Adipose tissue (tissue), 3 donors: ENCODE results near the gene MACC1. TPM values are rescaled to one million over a fixed set of nuclear protein-coding genes. Genes with fewer than 3 reads are reported as not detected.
"Not testable (repeated sequence)": the region's sequence is repeated elsewhere in the genome, so short reads cannot be mapped to it uniquely, and the experiment has no call there.

Experiments
- H3K27ac ChIP-seq: one replicate; pipeline ENCODE4 v1.5.1; 2013; ENCODE audit warnings: low read depth, low read length
- WGBS, 3 donors: extraction: QIAGEN DNeasy Blood & Tissue Kit; methylation state at CpG; one replicate each; pipeline ENCODE4 v1.1.7; 2013; 5-methylcytosine and 5-hydroxymethylcytosine counted together
- polyA plus RNA-seq, 3 donors: library from polyadenylated mRNA; stranded (reverse); fragments of 200-250 nt; gene quantifications; one replicate each; pipeline ENCODE4 v1.2.3, GENCODE V29; 2013
- donor health status: healthy with polysubstance abuse.
- donor health status: Bipolar disorder and iron deficiency.
- donor health status: healthy.

Gene MACC1
- polyA plus RNA-seq, 3 donors = under 0.01 to 2.7 (median 0.10) TPM

GRCh38 chr7:20191391-20191869, 25.8 kb downstream of the MACC1 start:
- WGBS, 3 donors = 82 to 95% (median 86%) methylated on average over 11 of the region's 11 CpGs

GRCh38 chr7:20190560-20191390, 26.4 kb downstream of the MACC1 start:
- H3K27ac ChIP-seq = no peak overlapping the region
- WGBS, 3 donors = 31 to 47% (median 43%) methylated on average over 2 of the region's 2 CpGs

More at GRCh38 chr7:20191391-20191869, 25.8 kb downstream of the MACC1 start:
- no peak overlapping the region for H3K27ac ChIP-seq

GRCh38 chr7:20189852-20190251, 27.3 kb downstream of the MACC1 start:
- no peak overlapping the region for H3K27ac ChIP-seq

- no peak overlapping the region for H3K27ac ChIP-seq
- WGBS, 3 donors = 50 to 80% (median 60%) methylated on average over 1 of the region's 1 CpG
These were observed 28.6 kb downstream of the MACC1 start for GRCh38 chr7:20188567-20188966.

GRCh38 chr7:20187850-20188249, 29.3 kb downstream of the MACC1 start:
- H3K27ac ChIP-seq = not testable (repeated sequence)
- WGBS, 3 donors = 55 to 89% (median 70%) methylated on average over 4 of the region's 4 CpGs

GRCh38 chr7:20185988-20186387, 31.2 kb downstream of the MACC1 start:
- 93 to 98% (median 97%) methylated on average over 5 of the region's 5 CpGs for WGBS, 3 donors
- no peak overlapping the region for H3K27ac ChIP-seq

- no peak overlapping the region for H3K27ac ChIP-seq
- 76 to 81% (median 79%) methylated on average over 4 of the region's 4 CpGs for WGBS, 3 donors
These were observed 34.1 kb downstream of the MACC1 start for GRCh38 chr7:20183086-20183485.

- no peak overlapping the region for H3K27ac ChIP-seq
- WGBS, 3 donors = 56 to 69% (median 66%) methylated on average over 6 of the region's 6 CpGs
These were observed 40.5 kb downstream of the MACC1 start for GRCh38 chr7:20176578-20177242.

- 65 to 86% (median 71%) methylated on average over 2 of the region's 2 CpGs for WGBS, 3 donors
These were observed 43.4 kb downstream of the MACC1 start for GRCh38 chr7:20173828-20174227.

GRCh38 chr7:20172736-20173334, 44.3 kb downstream of the MACC1 start:
- H3K27ac ChIP-seq = no peak overlapping the region
- 46 to 59% (median 48%) methylated on average over 3 of the region's 3 CpGs for WGBS, 3 donors

More at GRCh38 chr7:20173828-20174227, 43.4 kb downstream of the MACC1 start:
- no peak overlapping the region for H3K27ac ChIP-seq

- 68 to 78% (median 77%) methylated on average over 2 of the region's 2 CpGs for WGBS, 3 donors
These were observed 46.6 kb downstream of the MACC1 start for GRCh38 chr7:20170633-20171032.

GRCh38 chr7:20165146-20165510, 52.1 kb downstream of the MACC1 start:
- 74 to 88% (median 87%) methylated on average over 1 of the region's 1 CpG for WGBS, 3 donors
- H3K27ac ChIP-seq = no peak overlapping the region

More at GRCh38 chr7:20170633-20171032, 46.6 kb downstream of the MACC1 start:
- H3K27ac ChIP-seq = no peak overlapping the region

GRCh38 chr7:20164425-20165145, 52.6 kb downstream of the MACC1 start:
- 39 to 81% (median 49%) methylated on average over 6 of the region's 6 CpGs for WGBS, 3 donors
- no peak overlapping the region for H3K27ac ChIP-seq

- WGBS, 3 donors = 45 to 92% (median 51%) methylated on average over 1 of the region's 1 CpG
- no peak overlapping the region for H3K27ac ChIP-seq
These were observed 54.5 kb downstream of the MACC1 start for GRCh38 chr7:20162665-20163064.

- H3K27ac ChIP-seq = no peak overlapping the region
- 93 to 96% (median 93%) methylated on average over 6 of the region's 6 CpGs for WGBS, 3 donors
These were observed 57.9 kb downstream of the MACC1 start for GRCh38 chr7:20159226-20159747.

GRCh38 chr7:20158684-20159083, 58.5 kb downstream of the MACC1 start:
- 6 to 26% (median 7%) methylated on average over 1 of the region's 1 CpG for WGBS, 3 donors
- H3K27ac ChIP-seq = no peak overlapping the region

- H3K27ac ChIP-seq = no peak overlapping the region
- WGBS, 3 donors = 63 to 94% (median 85%) methylated on average over 3 of the region's 3 CpGs
These were observed 59.7 kb downstream of the MACC1 start for GRCh38 chr7:20157456-20157855.

- H3K27ac ChIP-seq = no peak overlapping the region
- 71 to 90% (median 80%) methylated on average over 5 of the region's 5 CpGs for WGBS, 3 donors
These were observed 63.2 kb downstream of the MACC1 start for GRCh38 chr7:20153999-20154398.
